NCI-H146 treated with DMSO at 0.1 percent for 48 hours (cell line): ENCODE results near the gene S100A7A.
"Not testable (repeated sequence)": the region's sequence is repeated elsewhere in the genome, so short reads cannot be mapped to it uniquely, and the experiment has no call there.

Experiments
- DNase-seq: peaks from one replicate; lab custom pipeline; 2025; ENCODE audit not compliant: unreplicated experiment; lab: John Stamatoyannopoulos, UW

The S100A7A gene

DNA sequence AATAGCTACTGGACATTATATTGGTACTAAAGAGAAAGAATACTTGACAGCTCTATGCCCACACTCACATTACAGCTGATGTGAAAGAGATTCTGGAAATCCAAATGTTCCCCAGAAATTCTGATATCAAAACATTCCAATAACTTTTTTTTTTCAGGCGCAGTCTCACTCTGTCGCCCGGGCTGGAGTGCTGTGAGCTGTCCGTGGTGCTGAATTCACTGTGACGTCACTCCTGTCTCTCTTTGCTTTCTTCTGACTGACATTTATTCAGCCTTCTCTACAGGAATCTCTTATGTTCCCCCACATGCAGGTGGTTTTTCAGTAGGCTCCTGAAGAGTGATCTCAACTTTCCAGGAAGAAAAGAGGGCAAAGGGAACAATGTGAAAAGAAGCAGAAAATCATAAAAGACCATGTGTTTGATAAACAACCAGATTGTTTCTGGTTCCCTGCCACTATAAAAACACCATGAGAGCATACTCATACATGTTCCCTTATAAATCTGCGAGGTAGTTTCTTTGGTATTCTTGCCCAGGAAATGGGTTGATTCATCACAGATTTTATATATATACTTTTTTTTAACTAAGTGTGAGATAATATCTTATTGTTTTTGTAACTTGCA lies 6.2 kb downstream of the S100A7A start:
- DNase-seq = no peak

DNA sequence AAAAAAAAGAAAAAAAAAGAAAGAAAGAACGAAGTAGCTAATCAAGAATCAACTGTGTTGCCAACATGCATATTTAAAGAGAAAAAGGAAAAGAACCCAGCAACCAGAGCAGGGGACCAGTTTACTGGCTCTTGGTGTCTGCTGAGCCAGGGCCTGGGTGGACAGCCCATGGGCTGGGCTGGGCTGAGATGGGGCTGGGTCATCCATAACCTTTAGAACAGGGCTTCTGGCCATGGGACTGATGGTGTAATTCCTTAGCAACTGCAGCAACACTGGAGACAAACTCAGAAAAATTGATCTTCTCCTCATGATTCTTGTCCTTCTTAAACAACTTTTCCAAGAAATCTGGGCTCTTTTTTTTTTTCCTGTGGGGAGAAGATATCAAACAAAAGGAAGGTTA lies 10.5 kb downstream of the S100A7A start:
- no peak for DNase-seq

DNA sequence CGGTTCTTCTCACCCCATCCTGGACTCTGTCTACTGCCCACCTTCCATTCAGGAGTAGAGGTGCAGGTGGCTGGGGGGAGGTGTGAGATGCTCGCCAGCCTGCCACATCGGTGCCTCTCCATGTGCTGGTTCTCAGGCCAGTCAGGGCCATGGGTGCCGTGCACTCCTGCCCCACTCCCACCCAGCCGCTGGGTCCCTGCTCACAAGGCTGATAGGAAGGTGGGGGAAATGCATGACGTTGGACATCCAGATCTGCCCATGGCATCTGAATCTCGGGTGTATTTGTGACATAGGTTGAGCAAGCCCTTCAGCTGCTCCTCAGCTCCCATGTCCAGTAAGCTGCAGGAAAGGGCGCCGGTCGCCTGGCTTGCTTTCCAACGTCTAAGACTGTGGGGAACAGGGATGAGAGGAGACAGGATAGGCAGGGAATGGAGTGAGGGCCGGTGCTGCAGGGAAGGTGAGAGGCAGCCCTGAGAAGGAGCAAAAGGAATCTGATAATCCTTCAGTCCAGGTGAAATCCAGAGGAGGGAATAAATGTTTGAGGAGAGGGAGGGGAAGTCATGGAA lies 11.8 kb downstream of the S100A7A start:
- DNase-seq = no peak

DNA sequence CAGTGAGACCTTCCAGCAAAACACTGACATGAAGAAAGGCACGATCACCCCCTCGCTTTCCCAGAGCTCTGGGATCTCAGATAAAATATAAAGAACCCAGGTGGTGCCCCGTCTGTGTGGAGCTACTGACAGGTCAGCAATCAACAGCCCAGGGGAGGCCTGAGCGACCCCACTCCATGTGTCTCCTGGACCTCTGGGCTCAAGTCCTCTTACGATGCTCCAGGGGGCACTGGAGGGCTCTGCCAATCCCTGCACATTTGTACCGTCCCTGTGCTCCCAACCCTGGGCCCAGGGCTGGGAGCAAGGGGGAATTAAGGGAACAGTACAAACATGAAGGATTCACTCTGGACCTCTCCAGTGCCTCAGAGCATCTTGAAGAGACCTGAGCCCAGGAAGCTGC lies 12.5 kb downstream of the S100A7A start:
- peak; percentile 29 for DNase-seq

DNA sequence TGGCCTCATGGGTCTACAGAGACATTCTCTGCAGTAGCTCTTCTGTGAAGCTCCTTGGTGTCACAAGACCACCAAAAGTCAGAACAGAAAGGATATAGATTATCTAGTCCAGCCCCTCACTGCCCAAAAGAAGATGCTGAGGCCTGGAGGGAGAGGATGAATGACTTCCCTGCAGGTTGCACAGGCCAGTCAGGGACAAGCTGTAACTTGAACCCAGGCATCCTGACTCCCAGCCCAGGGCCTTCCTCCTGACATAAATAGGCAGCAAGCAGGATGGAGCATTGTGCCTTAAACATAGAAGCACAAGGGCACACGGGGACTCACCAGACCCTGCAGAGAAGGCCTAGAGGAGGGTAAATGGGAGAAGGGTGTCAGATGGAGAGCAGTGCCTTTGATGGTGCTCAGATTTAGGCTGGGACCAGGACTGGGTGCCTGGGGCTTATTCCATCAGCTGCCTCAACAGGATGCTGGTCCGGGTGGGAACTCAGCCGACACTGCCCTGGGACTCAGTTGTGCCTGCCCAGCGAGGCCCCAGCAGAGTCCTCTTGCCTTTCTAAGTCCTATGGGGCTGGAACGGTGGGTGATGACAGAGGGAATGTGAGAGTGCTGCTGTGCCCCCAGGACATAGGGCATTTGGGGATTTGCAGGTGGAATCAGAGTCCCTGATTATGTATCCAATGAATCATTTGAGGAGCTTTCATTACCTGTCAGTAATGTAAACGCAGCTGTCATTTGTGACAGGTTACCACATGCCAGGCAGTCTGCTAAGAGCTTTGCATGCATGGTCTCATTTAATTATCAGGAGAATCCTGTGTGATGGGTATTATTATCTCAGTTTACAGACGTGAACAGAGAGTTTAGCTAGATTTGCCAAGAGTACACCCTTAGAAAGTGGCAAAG lies 13.2 kb downstream of the S100A7A start:
- DNase-seq = peak; percentile 93

DNA sequence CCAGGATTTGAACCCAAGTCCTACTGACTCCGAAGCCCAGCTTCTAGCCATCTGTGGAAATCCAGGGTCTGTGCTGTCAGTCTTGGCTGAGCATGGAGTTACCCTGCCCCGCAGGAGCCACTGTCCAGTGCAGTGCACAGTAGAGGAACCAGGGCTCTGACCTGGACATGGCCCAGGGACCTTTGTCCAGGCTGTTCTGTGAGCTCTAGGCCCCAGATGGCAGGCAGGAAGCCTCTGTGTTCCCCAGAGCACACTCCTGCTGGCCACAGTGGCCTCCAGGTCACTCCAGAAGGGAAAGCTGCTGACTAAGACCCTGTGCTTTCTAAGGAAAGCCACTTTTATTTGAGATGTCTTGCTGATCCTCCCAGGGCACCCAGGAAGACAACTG lies 13.8 kb downstream of the S100A7A start:
- no peak for DNase-seq

DNA sequence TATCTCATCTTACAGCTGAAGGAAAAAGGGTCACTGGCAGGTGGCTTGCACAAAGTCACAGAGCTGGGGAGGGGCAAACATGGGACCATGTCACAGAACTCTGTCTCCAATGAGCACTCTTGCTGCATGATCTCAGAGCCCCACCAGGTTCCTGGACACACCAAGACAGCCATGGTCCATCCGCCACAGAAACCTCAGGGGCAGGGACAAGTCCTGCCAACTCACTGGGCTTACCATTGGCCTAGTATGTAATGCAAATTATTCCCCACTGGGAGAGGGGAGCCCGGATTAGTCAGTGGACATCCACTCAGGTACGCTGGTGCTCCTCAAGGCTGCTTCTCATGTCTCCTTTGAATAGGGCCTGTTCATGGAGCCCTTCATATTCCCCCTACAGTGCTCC lies 14.2 kb downstream of the S100A7A start:
- DNase-seq = no peak

DNA sequence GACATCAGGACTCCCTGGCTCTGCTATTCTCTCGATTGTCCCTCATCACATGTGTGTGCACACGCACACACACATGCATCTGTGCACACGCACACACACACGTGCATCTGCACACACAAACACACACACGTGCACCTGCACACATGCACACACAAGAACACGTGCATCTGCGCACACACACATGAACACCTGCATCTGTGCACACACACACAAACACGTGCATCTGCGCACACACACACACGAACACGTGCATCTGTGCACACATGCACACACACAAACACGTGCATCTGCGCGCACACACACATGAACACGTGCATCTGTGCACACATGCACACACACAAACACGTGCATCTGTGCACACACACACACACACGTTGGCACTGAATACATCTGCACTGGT lies 14.7 kb downstream of the S100A7A start:
- no peak for DNase-seq

DNA sequence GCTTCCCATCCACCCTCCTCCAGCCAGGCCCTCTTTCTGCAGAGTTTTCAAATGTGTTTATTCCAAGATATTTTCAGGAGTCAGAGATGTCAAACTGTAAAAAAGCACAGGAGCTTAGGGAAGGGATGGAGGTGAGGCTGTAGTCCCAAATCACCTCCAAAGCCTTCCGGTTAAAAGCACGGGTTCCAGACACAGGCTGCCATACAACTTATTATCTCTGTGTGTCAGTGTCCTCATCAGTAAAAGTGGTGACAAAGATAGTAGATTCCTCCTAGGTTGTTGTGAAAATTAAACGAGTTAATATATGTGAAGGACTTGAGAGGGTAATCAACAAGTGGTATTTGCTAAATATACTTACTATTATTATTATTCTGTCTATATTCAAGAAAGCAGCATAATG lies 15.1 kb downstream of the S100A7A start:
- DNase-seq = no peak

DNA sequence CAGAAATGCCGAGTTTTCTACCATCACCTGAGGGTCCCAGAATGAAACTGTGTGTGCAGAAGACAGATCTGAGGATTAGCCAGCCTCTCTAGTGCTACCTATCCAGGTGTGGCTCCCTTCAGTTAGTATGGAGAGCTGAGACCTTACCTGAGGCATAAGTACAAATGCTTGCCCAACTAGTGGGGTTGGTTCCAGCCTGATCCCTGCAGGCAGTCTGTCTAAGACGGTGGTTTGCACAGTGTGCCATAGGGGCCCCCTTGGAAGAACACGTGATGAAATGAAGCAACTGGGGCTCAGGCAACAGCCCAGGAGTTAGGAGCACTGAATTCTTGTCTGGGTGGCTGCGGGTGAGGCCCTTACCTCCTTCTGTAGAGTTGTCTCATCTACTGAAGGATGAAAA lies 15.6 kb downstream of the S100A7A start:
- no peak for DNase-seq

DNA sequence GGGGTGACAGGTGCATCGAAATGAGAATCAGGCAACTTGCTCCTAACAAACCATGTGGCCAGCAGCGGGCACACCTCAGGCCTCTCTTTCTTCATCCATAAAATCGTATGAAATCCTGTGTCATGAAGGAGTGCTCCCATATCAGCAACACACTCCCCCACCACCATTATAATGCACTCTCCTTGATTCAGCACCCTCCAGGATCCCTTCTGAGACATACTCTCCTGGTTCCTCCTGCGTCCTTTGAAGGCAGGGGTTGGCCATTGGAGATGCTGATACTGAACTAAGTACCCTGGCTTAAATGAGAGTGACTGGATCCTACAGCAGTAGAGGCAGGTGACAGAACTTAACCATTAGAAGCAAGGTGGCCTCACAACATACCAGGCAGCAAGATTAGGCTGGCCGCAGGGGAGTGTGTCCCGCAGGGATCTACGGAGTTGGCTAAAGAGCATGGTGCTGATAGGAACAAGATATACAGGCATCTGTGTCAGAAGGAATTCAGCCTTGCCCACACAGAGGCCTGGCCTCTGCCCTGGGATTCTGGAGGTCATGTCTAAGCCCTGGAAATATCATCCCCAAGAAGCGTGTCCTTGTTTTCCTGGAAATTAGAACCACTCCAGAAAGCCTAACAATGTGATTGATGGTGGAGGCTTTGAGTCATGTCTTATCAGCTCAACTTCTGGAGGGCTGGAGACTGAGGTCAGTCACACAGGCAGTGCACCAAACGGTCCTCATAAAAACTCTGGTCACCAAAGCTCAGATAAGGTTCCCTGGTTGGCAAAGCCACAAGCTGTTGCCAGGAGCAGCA lies 16.8 kb downstream of the S100A7A start:
- DNase-seq = no peak

DNA sequence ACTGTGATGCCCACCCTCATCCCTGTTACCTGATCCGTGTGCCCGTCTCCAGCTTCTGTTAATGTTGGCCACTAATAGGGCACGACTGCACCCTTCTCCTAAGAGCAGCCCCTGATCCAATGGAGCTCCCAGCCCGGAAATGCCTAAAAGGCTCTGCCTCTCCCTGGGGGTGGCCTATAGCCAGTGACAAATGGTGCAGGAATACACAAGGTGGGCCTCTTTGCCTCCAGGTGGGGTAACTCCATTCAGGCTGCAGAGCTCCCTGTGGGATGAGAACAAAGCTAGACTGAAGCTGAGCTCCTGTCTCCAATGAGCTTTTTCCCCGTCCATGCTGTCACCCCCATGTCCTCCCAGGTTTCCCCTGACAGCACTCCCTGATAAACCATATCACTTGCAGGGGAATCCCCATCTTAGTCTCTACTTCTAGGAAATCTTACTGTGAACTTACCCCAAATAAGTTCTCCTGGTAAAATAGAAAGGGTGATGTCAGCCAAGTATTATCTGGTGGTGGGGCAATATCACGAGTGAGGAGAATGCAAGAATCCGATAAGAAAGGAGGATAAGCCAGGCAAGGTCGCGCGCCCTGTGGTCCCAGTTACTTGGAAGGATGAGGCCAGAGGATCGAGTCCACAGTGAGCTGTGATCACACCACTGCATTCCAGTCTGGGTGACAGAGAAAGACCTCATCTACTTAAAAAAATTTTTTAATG lies 18.6 kb downstream of the S100A7A start:
- DNase-seq = no peak

DNA sequence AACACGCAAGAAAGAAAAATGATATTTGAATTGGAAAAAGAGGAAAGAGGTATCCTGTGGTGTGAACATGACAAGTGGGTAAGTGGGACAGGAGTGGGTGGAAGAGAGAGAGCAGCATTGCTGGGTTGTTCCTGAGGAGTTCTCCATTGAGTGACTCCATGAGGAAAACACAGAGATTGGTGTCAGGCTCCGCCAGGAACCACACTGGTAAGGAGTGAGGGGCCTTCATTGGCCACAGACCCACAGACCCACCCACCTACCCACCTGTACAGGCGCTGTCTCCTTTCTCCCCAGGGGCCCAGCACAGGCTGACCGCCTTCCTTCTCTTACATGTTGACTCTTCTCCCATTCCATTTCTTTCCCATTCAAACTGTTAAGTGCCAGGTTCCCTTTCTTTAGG lies 20.9 kb downstream of the S100A7A start:
- no peak for DNase-seq

DNA sequence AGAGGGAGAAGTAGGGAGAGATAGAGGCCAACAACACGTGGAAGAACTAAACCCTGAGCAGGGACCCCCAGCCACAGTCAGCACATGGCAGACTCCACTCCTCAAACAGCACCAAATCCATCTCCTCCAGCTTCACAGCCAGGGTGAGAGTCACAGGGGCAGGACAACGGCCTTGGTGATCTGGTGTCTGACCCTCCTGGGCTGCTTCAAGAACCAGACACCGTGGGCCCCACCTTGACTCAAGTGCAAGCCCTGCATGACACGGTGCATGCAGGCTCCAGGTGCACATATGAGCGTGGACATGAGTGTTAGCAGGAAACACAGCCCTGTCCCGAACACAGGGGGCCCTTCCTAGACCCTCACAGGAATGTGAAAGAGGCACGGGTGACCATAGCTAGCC lies 22.3 kb downstream of the S100A7A start:
- no peak for DNase-seq

DNA sequence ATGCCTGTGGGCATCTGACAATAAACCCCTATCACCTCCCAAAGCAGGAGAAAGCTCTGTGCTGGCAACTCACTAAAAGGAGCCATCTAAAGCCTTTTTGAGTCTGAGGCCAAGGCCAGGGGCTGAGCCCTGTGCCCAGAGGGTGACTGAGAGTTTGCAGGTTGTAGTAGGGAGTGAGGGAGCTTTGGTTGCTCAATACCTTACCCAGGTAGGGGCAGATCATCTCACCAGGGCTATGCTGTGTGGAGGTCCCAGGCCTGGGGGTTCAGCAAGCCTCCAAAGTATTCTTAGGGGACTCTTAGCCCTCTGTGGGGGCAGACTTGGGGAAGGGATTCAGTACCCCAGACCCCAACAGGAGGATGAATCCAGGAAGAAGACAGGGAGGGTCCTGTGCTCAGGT lies 23.0 kb downstream of the S100A7A start:
- DNase-seq = no peak

DNA sequence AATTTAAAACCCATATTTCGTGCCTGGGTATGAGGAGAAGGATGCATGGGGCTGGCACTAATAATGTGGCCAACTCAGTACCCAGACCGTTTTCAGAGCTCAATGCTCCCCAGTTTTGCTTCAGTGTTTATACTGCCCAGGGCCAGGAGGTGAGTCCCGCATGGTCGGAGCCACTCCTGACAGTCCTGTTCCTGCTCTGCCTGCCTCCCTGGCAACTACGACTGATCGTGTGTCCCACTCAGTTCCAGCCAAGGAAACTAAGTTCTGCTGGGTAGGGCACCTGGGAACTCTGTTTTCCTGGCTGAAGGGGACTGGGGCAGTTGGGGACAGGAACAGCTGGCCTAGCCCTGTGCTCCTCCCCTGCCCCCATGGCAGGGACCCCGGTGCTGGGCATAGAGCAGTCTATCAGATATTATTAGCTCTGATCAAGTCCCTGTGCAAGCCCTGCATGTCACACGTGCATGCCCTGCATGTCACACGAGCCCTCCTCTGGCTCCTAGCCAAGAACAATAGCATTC lies 25.0 kb downstream of the S100A7A start:
- peak; percentile 59 for DNase-seq

DNA sequence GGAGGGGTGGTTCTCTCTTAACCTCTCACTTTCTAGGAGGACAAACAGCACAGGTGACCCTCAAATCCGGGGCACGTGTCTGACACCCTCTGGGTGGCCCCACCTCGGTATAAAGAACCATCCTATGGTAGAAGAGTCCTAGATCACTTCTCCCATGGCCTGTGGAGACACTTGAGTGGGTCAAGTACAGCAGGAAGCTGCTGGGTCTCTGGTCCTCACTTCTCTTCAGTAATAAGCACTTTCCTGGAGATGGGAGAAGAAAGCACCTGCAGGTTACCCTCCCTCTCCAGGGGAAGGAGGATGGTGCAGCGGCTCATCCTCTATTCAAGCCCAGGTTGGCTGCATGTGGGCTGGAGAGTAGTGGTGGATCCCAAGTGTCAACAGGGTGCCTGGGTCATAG lies 27.2 kb downstream of the S100A7A start:
- no peak for DNase-seq

DNA sequence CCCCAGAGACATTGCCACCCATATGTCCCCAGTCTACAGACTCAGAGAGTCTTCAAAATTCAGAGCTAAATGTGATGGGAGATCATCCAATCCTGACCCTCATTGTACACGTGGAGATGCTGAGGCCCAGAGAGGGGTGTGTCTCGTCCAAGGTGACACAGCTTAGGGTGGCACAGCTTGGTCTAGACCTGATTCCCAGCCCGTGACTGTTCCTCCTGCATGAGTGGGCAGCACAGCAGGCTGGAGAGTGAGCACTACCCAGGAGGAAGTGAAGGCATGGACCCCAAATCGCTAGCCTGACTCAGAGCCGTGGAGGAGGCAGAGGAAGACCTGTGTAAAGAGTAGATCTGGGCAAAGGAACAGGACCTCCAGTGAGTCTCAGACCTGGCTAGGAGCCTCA lies 27.8 kb downstream of the S100A7A start:
- DNase-seq = no peak

DNA sequence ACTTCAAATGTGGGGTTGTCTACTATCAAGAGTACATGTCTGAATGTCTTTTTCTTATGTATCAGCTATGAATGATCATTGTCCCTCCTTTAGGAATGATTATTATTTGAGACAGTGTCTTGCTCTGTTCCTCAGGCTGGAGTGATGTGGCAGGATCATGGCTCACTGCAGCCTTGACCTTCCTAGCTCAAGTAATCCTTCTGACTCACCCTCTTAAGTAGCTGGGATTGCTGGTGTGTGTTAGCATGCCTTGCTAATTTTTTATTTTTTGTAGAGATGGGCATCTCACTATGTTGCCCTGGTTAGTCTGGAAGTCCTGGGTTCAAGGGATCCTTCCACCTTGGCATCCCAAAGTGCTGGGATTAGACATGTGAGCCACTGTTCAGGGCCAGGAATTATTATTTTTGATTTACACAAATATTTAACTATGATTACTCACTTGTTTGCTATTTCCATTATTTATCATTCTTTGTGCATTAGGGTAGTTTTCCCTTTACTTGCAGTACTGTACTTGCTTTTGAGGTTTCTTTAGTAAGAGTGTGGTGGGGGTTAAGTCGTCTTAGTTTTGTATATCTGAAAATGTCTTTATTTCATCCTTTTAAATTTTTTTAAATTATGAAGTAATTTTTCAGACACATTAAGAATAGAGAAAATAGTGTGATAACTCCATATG lies 31.3 kb downstream of the S100A7A start:
- DNase-seq = no peak

DNA sequence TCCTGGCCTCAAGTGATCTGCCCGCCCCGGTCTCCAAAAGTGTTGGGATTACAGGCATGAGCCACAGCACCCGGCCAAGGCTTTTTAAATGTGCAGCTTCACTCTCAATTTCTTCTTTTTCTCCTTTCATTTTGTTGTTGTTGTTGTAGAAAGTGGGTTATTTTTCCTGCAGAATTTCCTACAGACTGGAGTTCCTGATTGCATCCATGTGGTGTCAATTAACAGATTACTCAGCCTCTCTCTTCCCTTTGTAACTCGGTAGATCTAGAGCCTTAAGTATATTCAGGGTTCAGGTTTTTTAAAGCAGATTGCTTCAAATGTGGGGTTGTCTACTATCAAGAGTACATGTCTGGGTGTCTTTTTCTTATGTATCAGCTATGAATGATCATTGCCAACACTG lies 32.5 kb downstream of the S100A7A start:
- DNase-seq = not testable (repeated sequence)
